HG03521 (cell line): ENCODE measurements around the gene GPR15LG.
"Not testable (repeated sequence)": the region's sequence is repeated elsewhere in the genome, so short reads cannot be mapped to it uniquely, and the experiment has no call there.

Source experiments
- ATAC-seq: cut with Tn5 transposase; IDR thresholded peaks from one replicate; pipeline ENCODE4 v1.9.1; 2021; ENCODE audit warnings: mild to moderate bottlenecking, moderate library complexity; ENCODE audit not compliant: unreplicated experiment

Gene GPR15LG

DNA sequence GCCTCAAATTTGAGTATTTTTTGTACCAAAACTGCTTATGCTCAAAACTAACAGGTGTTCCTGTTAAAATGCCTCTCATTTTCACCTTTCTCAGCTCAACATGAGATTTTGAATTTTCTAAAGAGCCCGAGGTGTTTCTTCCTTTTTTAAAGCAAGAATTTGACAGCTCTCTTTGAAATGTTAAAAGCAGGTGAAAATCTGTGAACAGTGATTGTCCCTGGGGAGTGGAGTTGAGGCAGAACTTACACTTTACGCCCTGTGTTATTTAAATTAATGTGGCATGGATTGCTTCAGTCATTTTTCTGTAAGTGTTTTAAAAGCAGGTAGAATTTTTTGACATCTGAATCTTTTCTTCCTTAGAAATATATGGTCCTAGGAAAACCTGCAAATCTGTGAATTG is 9.2 kb upstream of the GPR15LG start:
- no peak for ATAC-seq

DNA sequence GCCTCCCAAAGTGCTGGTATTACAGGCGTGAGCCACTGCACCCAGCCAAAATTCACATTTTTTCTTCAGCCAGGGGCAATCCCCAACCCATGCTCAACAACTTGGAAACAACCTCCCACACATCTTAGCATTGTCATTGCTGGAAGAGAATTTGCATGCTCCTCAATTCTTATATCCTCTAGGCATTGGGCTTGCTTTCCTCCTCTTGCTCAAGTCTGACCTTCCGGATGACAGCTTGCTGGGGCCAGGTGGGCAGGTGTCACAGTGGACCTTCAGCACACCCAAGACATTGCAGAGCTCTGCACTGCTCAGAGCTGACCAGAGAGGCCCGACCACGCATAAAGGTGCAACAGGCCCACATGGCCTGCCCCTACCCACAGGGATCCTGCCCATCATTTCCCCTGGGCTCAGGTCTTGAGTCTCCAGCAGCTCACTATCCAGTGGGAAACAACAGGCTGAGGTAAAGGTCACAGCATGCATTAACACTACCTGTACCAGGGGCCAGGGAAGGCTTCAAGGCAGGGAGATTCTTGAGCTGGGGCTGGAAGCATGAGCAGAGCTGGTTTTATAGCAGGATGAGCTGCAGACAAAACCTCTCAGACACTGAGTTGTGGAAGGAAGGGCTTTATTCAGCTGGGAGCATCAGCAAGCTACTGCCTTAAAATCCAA is 6.8 kb upstream of the GPR15LG start:
- ATAC-seq: peak; percentile 42

DNA sequence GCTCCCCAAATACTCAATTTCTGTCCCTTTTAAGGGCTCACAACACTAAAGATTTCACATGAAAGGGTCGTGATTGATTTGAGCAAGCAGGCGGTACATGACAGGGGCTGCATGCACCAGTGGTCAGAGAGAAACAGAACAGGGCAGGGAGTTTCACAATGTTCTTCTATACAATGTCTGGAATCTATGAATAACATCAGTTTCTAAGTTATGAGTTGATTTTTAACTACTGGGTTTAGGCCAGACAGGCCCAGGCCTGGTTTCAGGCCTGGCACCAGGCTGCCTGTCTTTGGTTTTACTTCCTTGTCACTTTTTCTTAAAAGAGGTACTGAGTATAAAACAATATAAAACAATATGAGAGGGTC is 6.3 kb upstream of the GPR15LG start:
- not testable (repeated sequence) for ATAC-seq

DNA sequence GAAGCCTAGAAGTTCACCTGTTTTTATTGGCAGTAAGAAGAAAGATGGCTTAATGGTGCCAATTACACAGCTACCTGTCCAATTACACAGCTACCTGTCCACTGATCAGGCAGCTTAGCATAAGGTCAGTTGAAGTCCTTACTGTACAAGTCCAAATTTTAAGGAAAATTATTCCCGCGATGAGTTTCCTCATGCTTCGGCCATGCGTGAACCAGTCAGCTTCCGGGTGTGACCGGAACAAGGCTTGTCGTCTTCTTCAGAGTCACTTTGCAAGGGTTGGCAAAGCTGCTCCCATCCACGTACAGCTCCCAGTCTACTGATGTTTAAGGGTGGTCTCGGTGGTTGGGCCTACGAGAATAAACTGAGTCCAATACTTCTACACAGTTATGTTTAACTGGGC is 5.2 kb upstream of the GPR15LG start:
- ATAC-seq: not testable (repeated sequence)

DNA sequence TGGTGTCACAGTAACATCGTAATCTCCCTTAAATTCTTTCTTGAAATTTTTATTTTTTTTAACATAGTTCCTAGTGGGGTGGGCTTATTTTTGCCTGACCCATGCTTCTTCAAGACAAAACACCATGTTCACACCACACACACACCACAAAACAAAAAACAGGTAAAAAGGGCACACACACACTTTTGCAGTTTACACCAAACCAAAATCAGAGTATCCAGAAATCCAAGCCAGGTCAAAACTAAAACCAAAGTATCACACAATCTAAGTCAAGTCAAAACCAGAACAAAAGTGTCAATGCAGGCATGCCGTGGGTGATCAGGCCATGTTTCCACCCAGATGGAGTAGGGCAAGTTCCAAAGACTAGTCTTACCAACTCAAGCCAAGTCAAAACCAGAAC is 2.4 kb upstream of the GPR15LG start:
- not testable (repeated sequence) for ATAC-seq

DNA sequence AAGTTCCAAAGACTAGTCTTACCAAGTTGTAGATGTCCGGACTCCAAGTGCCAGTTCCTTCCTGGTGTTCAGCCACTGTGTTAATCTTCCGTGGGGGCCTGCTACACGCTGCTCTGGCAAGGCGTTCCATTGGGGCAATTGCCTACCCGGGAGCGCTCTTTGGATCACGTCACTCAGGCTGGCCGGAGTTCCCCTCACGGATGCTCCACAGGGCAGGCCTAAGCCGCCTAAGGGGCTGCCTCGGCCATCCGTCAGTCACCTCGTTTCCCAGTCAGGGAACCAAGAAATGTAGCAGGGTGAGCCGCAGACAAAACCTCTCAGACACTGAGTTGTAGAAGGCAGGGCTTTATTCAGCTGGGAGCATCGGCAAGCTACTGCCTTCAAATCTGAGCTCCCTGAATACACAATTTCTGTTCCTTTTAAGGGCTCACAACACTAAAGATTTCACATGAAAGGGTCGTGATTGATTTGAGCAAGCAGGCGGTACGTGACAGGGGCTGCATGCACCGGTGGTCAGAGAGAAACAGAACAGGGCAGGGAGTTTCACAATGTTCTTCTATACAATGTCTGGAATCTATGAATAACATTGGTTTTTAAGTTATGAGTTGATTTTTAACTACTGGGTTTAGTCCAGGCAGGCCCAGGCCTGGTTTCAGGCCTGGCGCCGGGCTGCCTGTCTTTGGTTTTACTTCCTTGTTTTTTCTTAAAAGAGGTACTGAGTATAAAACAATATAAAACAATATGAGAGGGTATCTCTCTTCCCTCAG is 1.7 kb upstream of the GPR15LG start:
- peak; percentile 31 for ATAC-seq

DNA sequence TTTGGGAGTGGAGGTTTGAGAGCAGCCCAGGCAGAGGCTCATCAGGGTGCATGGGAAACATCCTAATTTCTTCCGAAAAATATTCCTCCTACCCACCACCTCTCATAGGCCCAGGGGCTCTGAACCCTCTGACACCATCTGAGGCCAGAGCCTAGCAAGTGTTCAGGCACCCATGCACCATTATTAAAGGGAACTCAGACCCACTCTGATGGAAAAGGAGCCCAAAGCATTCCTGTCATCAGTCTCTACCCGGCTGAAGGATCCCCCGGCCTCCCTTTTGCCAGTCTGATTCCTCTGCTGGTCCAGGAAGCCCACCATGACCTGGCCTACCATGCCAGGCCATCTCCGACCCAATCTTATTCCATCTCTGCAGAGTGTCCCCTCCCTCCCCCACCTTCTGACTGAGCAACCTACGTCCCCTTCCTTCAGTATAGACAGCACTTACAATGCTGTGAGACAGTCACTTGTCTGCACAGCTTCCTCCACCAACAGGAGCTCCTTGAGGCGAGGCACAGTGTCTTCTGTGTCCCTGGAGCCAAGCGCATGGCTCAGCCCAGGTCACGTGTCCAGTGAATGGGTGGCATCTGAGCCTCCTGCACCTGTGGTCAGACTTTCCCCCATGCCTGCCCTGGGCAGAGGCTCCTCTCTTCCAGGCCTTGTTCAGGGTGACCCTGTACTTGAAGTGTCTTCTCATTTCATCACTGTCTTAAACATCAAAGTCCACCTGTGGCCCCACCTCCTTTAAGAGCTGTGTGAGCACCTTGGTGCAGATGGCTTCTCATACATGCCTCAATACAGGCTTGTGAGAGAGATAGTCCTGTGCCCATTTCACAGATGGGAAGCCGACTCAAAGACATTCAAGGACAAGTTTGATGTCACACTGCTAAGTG is 889 bp upstream of the GPR15LG start:
- ATAC-seq: peak; percentile 38

DNA sequence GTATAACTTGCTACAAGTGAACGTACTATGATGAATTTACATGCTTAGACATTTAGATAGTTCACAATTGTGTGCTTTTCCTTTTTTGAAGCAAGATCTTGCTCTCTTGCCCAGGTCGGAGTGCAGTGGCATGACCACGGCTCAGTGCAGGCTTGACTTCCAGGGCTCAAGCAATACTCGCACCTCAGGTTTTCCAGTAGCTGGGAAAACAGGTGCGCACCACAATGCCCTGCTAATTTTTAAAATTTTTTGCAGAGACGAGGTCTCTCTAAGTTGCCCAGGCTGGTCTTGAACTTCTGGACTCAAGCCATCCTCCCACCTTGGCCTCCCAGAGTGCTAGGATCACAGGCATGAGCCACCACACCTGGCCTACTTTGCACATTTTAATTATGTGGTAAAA is 1.8 kb downstream of the GPR15LG start:
- ATAC-seq: no peak

DNA sequence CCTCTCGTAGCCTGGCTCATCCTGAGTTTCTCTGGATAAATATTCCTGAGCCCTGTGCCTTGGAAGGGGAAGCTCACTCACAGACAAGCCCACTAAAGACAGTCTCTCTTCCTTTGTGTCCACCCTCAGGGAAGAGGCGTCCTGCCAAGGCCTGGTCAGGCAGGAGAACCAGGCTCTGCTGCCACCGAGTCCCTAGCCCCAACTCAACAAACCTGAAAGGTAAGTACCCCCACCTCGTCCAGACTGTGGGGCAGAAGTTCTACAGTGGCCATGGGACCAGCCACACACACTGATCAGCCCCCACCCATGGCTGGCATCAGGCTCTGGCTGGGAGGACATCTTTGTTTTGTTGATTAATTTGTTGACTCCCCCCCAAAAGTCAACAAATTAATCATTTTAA is 2.8 kb downstream of the GPR15LG start:
- no peak for ATAC-seq

DNA sequence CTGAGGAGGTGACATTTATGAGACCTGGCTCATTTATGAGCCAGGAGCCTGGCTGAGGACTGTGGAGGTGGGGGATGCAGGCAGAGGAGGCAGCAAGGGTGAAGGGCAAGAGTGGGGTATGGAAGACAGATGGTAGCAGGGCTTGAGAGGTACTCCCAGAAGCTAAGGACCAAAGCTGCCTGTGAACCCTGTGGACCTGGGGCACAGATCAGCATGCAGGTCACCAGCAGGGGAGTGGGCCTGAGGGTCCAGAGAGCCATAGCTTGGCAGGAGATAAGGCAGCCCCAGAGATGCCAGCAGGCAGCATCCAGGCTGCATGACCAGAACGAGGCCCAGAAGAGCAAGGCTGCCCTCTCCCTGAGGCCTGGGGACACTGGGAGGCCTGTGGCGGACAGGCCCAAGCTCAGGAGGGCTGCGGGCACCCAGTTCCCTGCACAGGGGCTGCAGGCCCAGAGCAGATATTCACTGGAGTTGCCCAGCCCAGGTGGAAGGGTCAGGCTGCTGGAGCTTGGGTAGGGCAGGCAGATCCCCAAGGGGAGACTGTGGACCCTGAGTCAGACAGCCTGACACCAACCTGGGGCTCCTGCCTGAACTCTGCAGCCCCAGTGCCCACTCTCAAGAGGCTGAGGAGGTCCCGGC is 3.4 kb downstream of the GPR15LG start:
- ATAC-seq: no peak

DNA sequence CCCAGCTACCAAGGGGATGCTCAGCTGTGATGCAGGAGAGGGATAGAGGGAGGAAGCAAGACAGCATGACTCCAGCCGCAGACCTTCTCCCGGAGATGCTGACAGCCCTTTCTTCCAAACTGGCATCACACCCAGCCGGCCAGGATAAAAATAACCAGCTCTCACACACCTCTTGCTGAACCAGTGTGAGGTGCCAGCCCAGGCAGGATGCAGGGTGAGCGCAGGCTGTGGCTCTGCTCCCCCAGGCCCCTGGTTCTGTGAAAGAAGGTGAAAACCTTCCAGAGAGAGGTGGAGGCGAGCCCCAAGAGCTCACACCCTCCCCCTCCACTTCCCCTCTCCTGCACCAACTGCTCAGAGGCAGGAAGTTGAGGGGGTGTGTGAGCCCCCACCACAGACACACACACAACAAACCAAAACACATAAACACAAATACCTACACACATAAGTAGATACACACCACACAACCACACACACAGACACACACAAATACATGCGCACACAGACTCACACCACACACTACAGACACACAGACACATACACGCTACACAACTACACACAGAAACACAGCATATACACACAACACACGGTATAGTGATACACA is 4.0 kb downstream of the GPR15LG start:
- ATAC-seq: no peak

DNA sequence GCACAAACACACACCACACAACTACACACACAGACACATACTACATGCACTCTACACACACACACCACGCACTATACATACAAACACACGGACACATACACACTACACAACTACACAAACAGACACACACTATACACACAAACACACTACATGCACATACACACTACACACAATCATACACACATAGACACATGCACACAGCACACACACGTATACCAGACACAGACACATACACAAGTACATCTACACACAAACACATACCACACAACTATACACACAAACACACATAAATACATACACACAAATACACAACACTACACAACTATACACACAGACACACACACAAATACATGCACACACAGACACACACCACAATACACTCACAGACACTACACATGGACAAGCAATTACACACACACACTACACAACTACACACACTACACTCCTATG is 4.6 kb downstream of the GPR15LG start:
- no peak for ATAC-seq

DNA sequence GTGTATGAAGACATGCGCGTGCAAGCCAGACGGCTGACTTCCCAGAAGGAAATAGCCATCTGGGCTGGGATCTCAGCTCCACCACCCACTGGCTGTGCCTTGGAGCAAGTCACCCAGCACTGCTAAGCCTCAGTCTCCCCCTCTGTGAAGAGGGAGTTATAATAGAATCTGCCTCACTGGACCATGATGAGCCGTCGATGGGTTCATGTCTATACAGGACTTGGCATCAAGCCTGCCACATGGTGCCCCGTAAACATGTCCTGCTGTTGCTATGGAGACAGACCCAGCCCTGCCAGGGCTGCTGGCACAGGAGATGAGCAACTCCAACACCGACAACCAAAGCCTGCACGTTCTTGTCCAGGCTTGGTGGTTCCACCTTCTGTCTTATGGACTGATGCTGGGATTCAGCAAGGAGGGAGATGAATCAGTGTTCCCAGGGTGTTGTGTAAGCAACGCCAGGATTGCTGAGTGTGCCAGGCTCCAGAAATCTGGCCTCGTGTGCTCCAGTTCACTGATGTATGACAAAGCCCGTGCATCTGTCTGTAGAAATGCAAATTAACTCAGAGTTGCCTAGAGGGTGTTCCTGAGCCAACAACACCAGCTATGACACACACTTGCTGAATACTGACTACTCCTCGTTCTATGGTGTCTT is 5.6 kb downstream of the GPR15LG start:
- peak; percentile 95 for ATAC-seq

DNA sequence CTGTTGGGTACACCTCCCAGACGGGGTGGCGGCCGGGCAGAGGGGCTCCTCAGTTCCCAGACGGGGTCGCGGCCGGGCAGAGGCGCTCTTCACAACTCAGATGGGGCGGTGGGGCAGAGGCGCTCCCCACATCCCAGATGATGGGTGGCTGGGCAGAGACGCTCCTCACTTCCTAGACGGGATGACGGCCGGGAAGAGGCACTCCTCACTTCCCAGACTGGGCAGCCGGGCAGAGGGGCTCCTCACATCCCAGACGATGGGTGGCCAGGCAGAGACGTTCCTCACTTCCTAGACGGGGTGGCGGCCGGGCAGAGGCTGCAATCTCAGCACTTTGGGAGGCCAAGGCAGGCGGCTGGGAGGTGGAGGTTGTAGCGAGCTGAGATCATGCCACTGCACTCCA is 6.8 kb downstream of the GPR15LG start:
- not testable (repeated sequence) for ATAC-seq

DNA sequence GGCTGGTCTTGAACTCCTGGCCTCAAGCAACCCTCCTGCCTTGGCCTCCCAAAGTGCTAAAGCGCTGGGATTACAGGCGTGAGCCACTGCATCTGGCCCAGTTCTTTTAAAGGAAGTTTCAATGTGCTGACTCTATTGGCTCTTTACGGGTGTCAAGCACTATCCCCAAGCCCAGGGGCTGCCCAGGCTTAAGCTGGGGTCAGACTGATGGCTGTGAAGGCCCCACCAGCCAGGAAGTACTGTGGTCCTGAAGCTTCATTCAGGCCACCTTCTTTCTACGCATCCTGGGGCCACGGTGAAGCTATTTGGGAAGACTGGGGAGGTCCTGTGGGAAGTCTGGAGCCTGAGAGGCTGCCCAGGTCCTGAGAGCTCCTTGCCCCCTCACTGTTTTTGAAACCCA is 8.0 kb downstream of the GPR15LG start:
- no peak for ATAC-seq

DNA sequence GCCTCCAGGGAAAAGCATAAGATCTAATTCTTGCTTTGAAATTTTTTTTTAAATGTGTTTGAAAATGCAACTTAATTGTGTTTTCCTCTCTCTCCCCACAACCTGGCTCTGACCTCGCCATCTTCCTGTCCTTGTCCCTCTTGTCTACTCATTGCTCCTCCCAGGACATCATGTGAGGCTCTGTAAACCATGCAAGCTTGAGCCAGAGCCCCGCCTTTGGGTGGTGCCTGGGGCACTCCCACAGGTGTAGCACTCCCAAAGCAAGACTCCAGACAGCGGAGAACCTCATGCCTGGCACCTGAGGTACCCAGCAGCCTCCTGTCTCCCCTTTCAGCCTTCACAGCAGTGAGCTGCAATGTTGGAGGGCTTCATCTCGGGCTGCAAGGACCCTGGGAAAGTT is 10.9 kb downstream of the GPR15LG start:
- no peak for ATAC-seq

DNA sequence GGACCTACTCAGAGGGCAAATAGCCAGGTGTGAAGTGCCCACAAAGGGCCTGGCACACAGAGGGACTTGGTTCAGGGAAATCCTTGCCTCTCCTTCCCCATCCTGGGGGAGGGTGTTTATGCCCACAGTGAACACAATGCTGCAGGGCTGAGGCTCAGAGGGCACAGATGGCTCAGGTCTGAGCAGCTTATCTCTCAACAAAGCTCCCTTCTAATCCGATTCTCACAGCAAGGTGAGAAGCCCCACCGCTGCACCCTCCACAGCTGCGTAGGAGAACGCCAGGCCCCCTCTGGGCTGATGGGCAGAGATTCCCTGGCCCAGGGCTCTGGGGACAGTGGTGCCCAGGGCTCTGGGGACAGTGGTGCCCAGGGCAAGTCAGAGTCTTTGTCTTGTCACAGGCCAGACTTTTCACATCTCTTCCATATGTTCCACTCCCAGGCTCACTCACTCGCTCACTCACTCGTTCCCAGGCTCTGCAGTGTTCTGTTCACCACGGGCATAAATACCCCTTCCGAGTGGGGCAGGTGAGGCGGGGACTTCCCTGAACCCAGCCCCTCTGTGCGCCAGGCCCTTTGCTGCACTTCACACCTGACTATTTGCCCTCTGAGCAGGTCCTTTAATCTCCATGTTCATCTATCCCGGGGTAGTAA is 12.1 kb downstream of the GPR15LG start:
- ATAC-seq: no peak

DNA sequence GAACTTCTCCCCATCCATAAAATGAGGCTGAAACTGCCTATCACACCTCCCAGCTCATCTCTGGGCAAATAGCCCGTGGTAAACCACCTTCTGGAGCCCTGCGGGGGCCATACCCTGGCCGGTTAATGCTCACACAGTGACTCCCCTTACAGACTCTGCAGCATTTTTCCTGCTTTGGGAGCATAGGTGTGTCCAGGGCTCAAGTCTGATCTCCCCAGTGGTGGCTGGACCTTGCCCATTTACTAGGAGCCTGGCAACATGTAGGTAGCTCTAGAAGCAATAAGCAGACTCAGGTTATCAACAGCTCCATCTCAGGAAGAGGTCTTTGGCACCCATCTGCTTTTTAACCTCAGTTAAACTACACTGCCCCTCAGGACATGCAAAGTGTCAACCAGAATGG is 15.2 kb downstream of the GPR15LG start:
- no peak for ATAC-seq

DNA sequence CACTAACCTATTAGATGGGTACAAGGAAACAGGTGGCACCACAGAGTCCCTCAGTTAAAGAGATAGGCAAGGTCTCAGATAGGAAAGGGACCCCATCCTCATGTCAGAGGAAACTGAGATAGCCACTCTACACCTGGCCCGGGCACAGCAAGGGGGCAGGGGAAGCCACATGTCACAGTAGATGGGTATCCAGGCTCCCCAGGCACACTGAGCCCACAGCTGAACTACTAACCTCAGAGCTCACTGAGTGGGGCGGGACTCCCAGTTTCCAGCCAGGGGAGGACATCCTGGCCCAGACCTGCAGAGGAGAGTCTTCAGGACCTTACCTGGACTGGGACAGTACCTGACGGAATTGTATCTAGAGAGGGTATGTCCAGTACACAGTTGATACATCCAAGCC is 17.0 kb downstream of the GPR15LG start:
- ATAC-seq: no peak

DNA sequence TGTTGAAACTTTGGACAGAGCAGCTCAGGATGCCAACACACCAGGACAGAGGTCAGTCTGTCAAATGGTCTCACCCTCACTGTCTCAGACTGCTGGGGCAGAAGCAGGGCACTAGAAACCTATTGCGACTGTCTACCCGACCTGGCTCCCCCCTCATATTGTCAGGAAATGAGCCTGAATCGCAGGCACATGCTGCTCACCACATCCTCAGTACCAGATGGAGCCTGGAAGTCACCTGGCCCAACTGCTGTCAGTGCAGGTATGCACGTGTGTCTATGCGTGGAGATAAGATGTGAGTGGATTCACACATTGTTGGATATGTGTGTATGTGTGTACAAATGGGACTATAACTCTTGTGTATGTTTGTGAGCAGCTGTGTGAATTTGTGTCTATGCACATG is 17.5 kb downstream of the GPR15LG start:
- no peak for ATAC-seq
